GM19452 (cell line): ENCODE measurements around the gene ADCY10.
A peak's percentile ranks its signal among the peaks of the same experiment; 100 is the strongest.

Experiments used
- ATAC-seq: cut with Tn5 transposase; IDR thresholded peaks from one replicate; pipeline ENCODE4 v1.9.1; 2021; ENCODE audit not compliant: unreplicated experiment

ADCY10 gene

DNA sequence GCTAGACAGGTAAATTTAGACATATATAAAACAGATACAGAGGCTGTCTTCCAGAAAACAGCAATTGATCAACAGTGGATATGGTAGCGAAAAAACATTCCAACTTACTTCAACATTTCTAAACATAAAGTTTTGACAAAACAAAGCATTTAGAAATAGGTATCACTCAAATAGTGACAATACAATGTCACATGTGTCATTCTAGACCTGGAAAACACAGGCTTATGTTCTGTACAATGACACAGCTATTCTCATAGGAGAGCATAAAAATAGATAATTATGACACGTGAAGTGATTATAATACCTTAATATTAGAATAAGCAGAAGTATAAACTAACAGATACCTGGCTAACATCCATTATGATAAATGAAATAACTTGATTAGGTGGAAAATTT is 14.5 kb upstream of the ADCY10 start:
- no peak for ATAC-seq

DNA sequence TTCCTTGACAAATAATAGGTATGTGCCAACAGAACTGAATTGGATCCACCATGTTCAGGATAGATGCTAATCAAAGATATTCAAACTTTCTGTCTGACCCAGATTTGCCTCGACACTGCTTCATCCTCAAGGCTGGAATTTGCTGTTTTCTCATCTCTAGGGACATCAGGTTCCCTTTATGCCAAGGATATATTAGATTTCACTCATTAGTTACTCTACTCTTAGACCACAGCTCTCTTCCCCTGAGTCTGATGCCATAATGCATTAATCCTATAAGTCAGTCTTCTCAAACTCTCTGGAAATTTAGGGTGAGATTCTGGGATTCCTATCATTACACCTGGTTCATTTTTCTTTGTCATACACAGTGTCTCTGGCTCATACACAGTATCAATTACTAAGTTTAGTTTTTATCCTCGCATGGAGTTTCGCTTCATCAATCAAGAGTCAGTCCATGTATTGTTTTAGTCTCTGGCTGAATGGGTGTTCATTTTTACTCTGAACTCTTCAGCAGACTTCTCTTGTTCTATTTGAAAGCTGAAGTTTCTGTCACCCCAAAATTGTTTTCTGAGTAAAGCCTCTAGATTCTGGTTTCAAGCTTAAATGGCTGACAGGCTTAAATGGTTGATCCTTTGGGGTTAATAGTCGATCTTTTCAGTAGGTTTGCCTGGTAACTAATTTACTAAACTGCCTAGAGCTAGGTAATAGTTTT is 13.3 kb upstream of the ADCY10 start:
- no peak for ATAC-seq

DNA sequence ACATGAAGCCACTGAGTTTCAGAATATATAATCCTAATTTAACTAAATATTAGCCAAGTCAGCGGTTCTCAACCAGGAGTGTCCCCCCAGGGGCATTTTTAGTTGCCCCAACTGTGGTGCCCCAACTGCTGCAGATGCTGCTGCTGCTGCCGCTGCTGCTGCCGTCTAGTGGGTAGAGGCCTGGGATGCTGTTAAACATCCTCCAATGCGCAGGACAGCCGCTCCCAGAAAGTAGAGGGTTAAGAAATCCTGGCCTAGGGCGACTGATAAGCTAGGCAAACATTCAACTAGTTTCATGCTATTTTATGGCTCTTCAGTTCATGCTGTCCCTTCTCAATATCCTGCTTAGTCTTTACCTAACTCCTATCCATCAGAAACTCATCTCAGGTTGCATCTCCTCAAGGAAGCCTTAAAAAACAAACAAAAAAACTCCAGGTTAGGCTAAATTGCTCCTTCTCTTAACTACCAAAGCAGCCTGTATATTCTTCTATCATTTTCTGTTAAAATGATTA is 12.6 kb upstream of the ADCY10 start:
- no peak for ATAC-seq

DNA sequence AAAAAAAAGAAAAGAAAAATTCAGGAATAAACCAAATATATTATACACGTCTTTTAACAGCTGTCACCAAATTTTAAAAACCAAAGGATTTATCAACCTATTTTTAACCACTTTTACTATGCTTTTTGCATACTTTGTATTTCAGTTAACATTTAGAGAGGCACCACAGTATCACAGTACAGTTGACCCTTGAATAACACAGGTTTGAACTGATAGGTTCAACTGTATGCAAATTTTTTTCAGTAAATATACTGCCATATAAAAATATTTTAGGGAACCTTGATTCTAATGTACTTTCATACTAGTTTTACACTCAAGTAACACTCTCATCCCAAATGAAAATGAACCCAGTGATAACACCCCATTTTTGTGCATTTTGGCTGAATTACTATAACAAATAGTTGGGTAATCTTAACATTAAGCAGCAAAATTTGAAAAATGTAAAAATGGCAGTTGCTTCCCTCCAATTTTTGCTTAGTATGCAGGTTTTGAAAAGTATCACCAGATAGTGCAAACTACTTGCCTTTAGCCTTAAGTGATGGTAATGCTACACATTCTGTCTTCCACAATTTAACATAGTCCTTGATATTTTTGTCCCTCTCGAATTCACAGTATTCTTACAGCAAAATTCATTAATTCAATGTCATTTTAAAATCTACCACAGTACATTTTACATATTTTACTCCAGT is 10.8 kb upstream of the ADCY10 start:
- no peak for ATAC-seq

DNA sequence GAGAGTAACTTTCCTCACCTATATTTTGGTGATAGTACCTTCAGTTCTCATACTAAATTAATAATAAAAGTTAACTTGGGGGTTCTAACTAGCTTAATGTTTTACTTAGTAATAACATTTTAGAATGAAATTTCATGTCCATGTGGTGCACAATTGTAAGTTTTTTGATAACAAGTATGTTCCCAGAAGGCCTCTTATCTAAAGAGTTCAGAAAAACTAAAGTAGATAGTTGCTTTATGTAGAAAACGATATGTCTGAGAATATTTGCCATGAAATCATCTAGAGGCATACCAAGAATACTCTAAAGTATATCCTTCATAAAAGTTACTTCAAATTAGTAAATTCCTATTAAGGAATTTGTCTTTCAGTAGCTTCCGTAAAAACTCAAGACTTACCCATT is 10.2 kb upstream of the ADCY10 start:
- no peak for ATAC-seq

DNA sequence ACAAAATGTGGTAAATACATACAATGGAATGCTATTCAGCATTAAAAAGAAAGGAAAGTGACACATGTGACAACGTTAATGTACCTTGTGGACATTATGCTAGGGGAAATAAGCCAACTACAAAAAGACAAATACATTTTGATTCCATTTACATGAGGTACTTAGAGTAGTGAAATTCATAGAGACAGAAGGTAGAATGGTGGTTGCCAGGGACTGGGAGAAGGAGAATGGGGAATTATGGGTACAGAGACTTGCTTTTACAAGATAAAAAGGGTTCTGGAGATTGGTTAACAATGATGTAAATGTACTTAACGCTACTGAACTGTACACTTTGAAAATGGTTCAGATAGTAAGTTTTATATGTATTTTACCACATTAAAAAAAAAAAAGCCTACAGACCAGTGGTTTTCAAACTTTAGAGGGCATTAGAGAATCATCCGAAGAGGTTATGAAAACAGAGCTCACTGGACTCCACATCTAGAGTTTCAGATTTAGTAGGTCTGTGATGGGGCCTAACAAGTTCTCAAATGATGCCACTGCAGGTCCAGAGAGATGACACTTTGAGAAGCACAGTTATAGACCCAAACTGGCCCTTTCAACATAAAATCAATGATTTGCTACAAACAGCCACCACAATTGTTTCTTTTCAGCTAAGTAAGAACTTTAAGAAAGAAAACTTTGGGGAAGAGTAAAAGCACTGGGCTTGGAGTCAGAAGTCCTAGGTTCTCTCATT is 9.6 kb upstream of the ADCY10 start:
- ATAC-seq: no peak

DNA sequence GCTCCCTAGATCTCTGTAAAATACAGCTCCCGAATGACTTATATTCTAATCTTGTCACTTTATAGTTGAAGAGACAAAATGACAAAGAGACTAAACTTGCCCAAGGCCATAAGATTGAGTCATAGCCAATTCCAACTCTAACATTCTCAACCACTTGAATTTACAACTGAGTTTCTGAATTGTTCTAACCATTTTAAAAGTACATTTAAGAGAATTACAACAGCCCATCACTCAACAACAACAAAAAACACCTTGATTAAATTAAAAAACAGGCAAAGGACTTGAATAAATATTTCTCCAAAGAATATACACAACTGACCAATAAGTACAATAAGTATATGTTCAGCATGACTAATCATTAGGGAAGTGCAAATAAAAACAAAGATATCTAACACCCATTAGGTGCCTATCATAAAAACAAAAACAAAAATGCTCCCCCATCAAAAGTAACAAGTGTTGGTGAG is 8.7 kb upstream of the ADCY10 start:
- ATAC-seq: no peak

DNA sequence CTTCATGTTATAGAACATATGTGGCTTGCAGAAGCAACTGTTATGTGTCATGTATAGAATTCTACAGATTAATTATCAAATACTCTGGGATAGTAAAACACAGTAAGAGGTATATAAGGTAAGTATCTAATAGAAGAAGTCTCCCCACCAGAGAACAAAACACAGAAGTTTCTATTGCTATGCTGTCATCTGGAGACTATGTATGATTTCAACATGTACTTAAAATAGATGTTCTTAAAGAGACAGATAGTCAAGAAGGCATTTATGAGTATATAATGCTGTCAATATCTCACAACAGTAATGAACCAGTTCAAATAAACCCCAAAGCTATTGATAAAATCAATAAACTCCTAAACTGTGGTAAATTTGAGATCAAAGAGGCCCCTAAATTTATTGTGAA is 8.1 kb upstream of the ADCY10 start:
- ATAC-seq: no peak

DNA sequence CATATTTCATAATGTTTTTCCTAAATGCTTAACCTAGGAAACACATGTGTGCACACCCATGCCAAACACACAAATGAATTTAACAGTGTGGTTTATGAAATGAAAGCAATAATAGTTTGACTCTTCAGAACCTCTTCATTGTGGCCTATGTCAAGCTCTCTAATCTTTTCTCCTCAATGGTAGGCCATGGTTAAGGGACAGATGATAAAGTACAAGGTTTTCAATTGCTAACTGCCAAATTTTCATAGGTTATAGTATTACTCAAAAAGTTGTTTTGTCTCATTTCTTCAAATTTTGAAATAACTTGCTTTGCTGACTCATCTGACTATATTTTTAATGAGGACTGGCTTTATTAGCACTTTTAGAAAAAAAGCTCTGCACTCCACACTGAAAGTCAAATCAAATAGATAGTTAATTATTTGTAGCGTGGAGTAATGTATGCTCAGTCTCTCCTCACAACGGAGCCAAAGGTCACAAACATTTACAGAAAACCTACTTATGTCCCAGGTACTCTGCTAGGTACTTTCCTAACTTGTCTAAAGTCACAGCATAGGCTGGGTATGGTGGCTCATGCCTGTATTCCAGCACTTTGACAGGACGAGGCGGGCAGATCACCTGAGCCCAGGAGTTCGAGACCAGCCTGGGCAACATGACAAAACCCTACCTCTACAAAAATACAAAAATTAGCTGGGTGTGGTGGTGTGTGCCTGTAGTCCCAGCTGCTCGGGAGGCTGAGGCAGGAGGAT is 3.0 kb upstream of the ADCY10 start:
- ATAC-seq: no peak

DNA sequence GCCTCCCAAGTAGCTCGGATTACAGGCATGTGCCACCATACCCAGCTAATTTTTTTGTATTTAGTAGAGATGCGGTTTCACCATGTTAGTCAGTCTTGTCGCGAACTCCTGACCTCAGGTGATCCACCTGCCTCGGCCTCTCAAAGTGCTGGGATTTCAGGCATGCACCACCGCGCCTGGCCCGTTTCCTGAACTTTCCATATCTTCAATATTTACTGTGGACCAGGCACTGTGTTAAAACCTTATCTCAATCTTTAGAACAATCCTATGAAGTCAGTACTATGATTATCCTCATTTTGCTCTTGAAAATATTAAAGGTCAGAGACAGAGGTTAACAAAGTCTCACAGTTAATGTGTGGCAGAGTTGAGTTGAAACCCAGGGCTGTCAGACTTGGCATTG is 1.6 kb upstream of the ADCY10 start:
- no peak for ATAC-seq

DNA sequence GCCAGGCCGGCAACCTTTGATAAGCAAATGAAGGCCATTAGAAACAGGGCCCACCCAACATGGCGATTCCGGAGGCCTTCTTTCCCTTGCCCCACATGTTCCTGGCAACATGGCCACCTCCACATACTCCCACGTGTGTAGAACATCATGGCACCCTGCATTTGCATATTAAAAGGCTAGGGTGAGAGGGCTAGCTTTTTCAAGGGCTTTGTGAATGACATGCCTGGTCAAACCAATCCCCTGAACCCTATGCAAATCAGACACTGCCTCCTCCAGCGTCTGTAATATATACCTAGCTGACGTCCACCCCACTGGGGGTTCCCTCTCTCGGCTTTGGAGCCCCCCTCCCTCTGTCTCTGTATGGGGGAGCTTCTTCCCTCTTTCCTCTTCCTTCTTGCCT is 1.6 kb downstream of the ADCY10 start:
- no peak for ATAC-seq

DNA sequence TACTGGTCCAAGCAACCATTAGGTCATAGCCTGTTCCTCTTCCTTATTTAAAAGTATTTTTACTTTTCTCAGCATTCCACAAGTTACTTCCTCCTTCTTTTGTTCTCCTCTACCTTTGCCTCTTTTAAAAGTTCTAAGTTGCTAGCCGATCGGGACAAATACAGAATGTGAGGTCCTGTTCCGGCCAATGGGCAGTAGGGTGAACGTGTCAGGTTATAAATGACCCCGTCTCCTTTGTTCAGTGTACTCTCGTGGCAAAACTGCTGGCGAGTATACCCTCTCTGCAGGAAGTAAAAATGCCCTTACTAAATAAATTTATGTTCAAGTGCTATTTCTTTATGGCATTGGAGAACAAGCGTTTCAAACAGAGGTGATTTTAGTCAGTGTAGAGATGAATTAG is 2.5 kb downstream of the ADCY10 start:
- ATAC-seq: no peak

DNA sequence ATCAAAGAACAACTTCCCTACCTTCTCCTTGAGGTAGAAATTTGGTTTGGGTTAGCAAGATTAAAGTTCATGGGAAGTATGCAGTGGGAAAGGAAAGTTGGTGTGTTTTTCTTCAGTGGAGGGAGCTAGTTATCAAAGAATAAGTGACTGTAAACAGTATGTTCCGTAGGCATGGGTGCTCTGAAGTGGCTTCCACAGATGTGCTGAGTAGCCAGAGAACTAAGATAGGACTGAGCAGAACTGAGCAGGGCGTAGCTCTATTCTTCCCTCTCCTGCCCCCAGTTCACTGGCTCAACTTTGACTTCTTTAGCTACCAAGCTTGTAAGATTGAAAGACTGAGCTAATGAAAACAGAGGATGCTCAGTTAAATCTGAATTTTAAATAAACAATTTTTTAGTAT is 3.4 kb downstream of the ADCY10 start:
- no peak for ATAC-seq

DNA sequence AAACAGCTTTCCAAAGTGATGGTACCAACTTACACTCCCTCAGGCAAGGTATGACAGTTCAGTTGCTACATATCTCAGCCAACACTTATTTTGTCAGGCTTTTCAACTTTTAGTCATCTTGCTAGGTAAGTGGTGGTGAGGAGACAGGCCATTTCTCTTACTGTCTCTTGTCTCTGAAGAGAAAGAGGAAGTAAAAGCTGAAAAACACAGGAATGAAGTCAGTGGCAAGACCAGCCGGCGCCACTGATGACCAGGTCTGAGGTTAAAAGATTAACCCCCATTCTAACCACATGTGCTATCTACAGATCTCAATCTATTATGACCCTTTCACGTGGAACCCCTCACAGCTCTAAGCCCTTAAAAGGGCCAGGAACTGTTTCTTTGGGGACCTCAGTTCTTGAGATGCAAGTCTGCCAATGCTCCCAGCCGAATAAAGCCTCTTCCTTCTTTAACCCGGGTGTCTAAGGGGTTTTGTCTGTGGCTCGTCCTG is 4.2 kb downstream of the ADCY10 start:
- no peak for ATAC-seq

DNA sequence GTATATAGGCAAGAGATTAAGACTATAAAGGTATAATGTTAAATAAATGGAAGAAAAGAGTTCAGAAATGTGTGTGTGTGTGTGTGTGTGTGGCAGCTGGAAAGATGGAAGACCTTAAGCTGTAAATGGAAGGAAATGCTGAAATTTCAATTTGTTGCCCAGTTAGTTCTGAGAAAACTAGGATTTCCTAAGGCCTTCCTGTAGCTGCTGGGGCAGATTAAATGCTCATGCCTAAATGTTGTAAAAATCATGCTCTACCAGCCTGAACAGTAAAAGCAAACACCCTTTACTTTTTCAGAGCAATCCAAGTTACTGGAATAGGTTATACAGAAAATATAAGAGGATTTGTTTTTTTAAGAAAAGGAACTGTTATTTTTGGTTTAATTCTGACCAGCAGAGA is 8.3 kb downstream of the ADCY10 start:
- no peak for ATAC-seq

DNA sequence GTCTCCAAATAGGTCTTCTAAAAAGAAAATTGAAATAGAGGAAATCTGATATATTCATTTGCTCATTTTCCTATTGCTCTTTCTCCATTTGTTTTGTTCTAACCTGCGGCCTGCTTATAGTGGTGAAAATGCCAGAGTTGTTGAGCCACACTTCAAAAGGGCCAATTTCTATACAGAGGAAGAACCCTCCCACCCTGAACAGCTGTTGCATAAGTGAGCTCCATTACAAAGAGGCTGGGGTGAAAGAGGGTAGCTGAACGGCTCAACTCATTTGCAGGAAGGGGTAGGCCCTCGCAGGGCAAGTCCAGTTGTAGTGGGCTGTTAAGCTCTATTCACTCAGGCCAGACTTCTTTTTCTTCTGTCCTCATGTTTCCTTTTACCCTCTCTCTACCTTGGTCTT is 8.8 kb downstream of the ADCY10 start:
- ATAC-seq: no peak

DNA sequence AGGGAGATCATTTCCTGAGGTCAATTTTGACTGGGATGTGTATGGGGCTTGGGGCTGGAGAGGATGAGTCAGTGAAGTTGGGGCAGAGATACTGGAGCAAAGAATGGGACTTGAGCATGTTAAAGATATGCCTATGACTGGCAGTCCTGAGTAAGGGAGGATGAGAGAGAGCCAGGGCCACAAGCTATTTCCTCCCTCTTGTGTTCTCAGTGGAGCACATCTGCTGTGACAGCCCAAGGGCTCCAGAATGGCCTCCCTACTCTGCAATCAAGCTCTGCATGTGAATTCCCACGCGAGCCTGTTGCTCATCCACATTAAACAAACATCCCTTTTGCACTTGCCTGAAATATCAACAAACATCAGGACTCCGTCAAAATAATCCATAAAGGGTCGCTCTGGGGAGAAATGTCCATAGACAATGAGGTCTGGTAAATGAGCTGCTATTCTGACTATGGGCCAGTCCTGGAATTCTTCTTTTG is 9.2 kb downstream of the ADCY10 start:
- ATAC-seq: no peak

DNA sequence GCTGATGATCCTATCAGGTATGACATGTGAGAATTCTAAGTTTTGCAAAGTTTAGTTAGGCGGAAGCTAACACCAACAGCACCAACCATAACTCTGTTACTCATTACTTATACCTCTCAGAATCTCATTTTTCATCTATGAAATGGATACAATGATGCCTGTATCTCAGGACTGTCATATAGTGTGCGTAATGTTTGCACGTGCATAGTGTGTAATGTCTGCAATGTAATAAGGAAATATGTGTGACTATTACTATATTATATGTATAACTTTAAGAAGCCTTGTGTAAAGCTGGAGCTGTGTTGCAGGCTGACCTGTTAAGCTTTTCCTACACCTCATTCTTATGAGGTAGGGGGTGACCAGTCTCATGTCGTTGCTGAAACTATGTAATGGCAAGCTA is 13.0 kb downstream of the ADCY10 start:
- no peak for ATAC-seq

DNA sequence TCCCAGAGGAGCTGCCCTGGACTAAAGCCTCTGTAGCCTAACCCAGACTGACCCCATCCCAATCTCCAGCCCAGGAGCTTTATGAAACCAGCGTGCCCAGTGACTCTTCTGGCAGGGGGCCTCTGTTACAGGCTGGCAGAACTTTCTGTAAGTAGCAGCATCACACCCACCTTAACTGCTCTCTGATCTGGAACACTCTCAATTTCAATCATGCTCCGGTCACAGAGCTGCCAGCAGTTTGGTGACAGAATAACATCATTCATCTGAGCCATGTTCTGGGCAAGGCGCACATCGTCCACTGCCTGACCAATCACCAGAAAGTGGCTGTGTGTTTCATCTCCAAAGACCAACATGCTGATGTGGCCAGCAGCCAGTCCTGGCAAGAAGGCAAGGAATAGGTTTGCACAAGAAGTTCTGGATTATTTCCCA is 14.7 kb downstream of the ADCY10 start:
- peak; percentile 92 for ATAC-seq

DNA sequence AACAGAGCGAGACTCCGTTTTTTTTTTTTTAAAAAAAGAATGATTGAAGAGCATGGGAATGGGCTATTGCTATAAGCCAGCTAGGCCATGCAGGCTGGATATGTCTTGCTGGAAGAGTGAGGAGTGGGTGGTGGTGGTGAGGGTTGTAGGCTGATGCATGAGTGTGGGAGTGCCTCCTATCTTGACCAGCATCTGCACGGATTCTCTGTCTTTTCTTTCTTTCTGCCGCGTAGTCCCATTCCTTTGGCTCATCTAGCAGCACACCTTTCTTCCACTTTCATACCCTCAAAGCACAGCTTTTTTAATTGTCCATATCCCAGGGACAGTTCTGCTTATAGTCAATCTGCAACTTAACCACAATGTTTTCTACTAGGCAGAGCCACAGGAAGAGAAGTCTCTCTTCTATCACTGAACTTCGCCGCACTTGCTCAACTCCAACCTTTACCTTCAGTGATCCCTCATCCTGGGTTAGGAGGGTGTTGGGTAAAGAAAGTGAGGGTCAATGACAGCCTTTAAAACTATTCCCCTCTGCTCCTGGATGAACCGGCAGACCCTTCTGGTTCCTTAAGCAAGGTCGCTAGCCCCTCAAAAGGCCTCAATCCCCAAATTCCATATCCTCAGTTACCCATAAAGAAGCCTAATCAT is 15.2 kb downstream of the ADCY10 start:
- no peak for ATAC-seq
